Endodermal cell (in vitro differentiated cells): Measurements from ENCODE around the gene DOP1A. TPM values are rescaled to one million over a fixed set of nuclear protein-coding genes. Genes with fewer than 3 reads are reported as not detected.

Experiments used
- DNase-seq: peaks from one replicate; pipeline ENCODE4 v3.0.0-alpha.2; 2017
- H3K27ac ChIP-seq: 2 replicates; pipeline ENCODE4 v1.5.1; 2013; ENCODE audit warnings: mild to moderate bottlenecking, low read depth, low read length, moderate library complexity
- H3K27me3 ChIP-seq: 2 replicates; pipeline ENCODE4 v1.6.1; 2013; ENCODE audit warnings: mild to moderate bottlenecking, low read length, moderate library complexity; ENCODE audit not compliant: insufficient read depth, control insufficient read depth, poor library complexity, severe bottlenecking
- H3K36me3 ChIP-seq: 2 replicates; pipeline ENCODE4 v1.7.0; 2013; ENCODE audit warnings: mild to moderate bottlenecking, low read length, moderate library complexity; ENCODE audit not compliant: control insufficient read depth, insufficient read depth
- H3K4me1 ChIP-seq: one replicate; pipeline ENCODE4 v1.7.0; 2013; ENCODE audit warnings: low read length; ENCODE audit not compliant: control insufficient read depth, insufficient read depth
- H3K4me3 ChIP-seq: 2 replicates; pipeline ENCODE4 v1.5.1; 2013; ENCODE audit warnings: mild to moderate bottlenecking, low read length, moderate library complexity
- H3K9ac ChIP-seq: 2 replicates; pipeline ENCODE4 v1.6.1; 2013; ENCODE audit warnings: mild to moderate bottlenecking, low read length, moderate library complexity; ENCODE audit not compliant: poor library complexity, severe bottlenecking; ENCODE audit errors: extremely low read depth
- H3K9me3 ChIP-seq: 2 replicates; pipeline ENCODE4 v1.6.1; 2013; ENCODE audit warnings: mild to moderate bottlenecking, low read length, moderate library complexity; ENCODE audit not compliant: control insufficient read depth
- H3K27ac Mint-ChIP-seq: 2 replicates; pipeline ENCODE4 v1.8.0; 2020; ENCODE audit warnings: mixed read lengths
- H3K27me3 Mint-ChIP-seq: 2 replicates; pipeline ENCODE4 v1.8.0; 2021; ENCODE audit warnings: mild to moderate bottlenecking, mixed read lengths; ENCODE audit not compliant: insufficient read depth
- H3K36me3 Mint-ChIP-seq: 2 replicates; pipeline ENCODE4 v1.8.0; 2020; ENCODE audit warnings: low read depth, mixed read lengths
- H3K4me1 Mint-ChIP-seq: 2 replicates; pipeline ENCODE4 v1.8.0; 2020; ENCODE audit warnings: mixed read lengths
- H3K4me3 Mint-ChIP-seq: 2 replicates; pipeline ENCODE4 v1.8.0; 2020; ENCODE audit warnings: mild to moderate bottlenecking, moderate library complexity, mixed read lengths
- H3K9me3 Mint-ChIP-seq: 2 replicates; pipeline ENCODE4 v1.8.0; 2020; ENCODE audit warnings: mild to moderate bottlenecking, mixed read lengths
- CTCF ChIP-seq: fragments of 200-600 bp; sonication (generic); conservative IDR thresholded peaks from 2 replicates; pipeline ENCODE4 v1.5.0; 2021; ENCODE audit warnings: antibody characterized with exemption, mild to moderate bottlenecking
- WGBS, 2 experiments: methylation state at CpG; one replicate each; pipeline versions ENCODE4 v1.1.5 to v1.1.7; 2013; ENCODE audit warnings: missing lambda C conversion rate in 2 of 2, mixed read lengths in 1 of 2; ENCODE audit not compliant: insufficient coverage in 1 of 2, insufficient read length in 1 of 2; 5-methylcytosine and 5-hydroxymethylcytosine counted together
- total RNA-seq, 2 donors: library from RNA; stranded (reverse); fragmentation: NEBNext Ultra II Directional in 1 of 2; extraction: Animal tissue kit (Norgen Biotek cat#: 25700) in 1 of 2; gene quantifications; 2 replicates in 1 of 2; 3 replicates in 1 of 2; pipeline ENCODE4 v1.2.1, GENCODE V29; 2021

Gene DOP1A
- total RNA-seq, 2 donors from 2014 or later, result 32.2 to 36.0 TPM

- no peak for DNase-seq
- Histone ChIP-seq H3K9me3 (no peaks in the 10 kb centered on the region), H3K27me3 (no peaks in the 10 kb centered on the region), H3K4me1 (no peaks in the 10 kb centered on the region), H3K9ac (no peak overlapping the region), H3K4me3 (no peak overlapping the region), H3K36me3 (peaks cover 4% of the 10 kb centered on the region), H3K27ac (no peak overlapping the region)
- Mint-ChIP-seq H3K27ac (no peak overlapping the region), H3K4me1 (peaks cover 21% of the 10 kb centered on the region), H3K27me3 (no peaks in the 10 kb centered on the region), H3K9me3 (no peaks in the 10 kb centered on the region), H3K4me3 (no peak overlapping the region), H3K36me3 (peaks cover 23% of the 10 kb centered on the region)
- no peak for TF ChIP-seq CTCF
- 80% methylated on average over 1 of the region's 1 CpG; no CpG with 5 or more reads in 1 of the 2 experiments for WGBS, 2 experiments
Observed at GRCh38 chr6:83062225-83062624, 5.2 kb upstream of the DOP1A start.

GRCh38 chr6:83065511-83066192, 1.8 kb upstream of the DOP1A start, which contains the start of gene UBE3D:
TSS of gene UBE3D (minus strand) at chr6:83065841. CDS start at chr6:83065718, 123 bp downstream.
- Histone ChIP-seq H3K4me3 (peak within 1 kb of the TSS; percentile 97), H3K4me1 (peaks cover 4% of the 10 kb centered on the region), H3K27ac (no peak within 1 kb of the TSS), H3K27me3 (no peaks in the 10 kb centered on the region), H3K9me3 (no peaks in the 10 kb centered on the region), H3K36me3 (no peaks in the 10 kb centered on the region), H3K9ac (peak within 1 kb of the TSS; percentile 77)
- Mint-ChIP-seq H3K9me3 (no peaks in the 10 kb centered on the region), H3K4me3 (peak within 1 kb of the TSS; percentile 91), H3K4me1 (peaks cover 38% of the 10 kb centered on the region), H3K27ac (peak within 1 kb of the TSS; percentile 94), H3K27me3 (no peaks in the 10 kb centered on the region), H3K36me3 (peaks cover 9% of the 10 kb centered on the region)
- DNase-seq, result peak; percentile 97
- 3 to 4% methylated on average over 23 to 48 of the region's 48 CpGs for WGBS, 2 experiments
- peak; percentile 99 for TF ChIP-seq CTCF

GRCh38 chr6:83068616-83069015, 1.1 kb downstream of the DOP1A start:
- no peak for DNase-seq
- Histone ChIP-seq H3K36me3 (no peaks in the 10 kb centered on the region), H3K27me3 (no peaks in the 10 kb centered on the region), H3K4me3 (peak overlapping the region; percentile 86), H3K4me1 (peaks cover 4% of the 10 kb centered on the region), H3K9me3 (no peaks in the 10 kb centered on the region), H3K27ac (peak overlapping the region; percentile 44), H3K9ac (peak overlapping the region; percentile 85)
- Mint-ChIP-seq H3K27me3 (no peaks in the 10 kb centered on the region), H3K4me3 (peak overlapping the region; percentile 74), H3K4me1 (peaks cover 49% of the 10 kb centered on the region), H3K27ac (peak overlapping the region; percentile 95), H3K36me3 (peaks cover 6% of the 10 kb centered on the region), H3K9me3 (no peaks in the 10 kb centered on the region)
- WGBS, 2 experiments, result 18 to 77% methylated on average over 5 to 6 of the region's 6 CpGs
- no peak for TF ChIP-seq CTCF
